Heart left ventricle (tissue), 16 donors: ENCODE measurements around the gene XIRP2. TPM values are rescaled to one million over a fixed set of nuclear protein-coding genes. Genes with fewer than 3 reads are reported as not detected.
A peak's percentile ranks its signal among the peaks of the same experiment; 100 is the strongest.
"Not testable (repeated sequence)": the region's sequence is repeated elsewhere in the genome, so short reads cannot be mapped to it uniquely, and the experiment has no call there.

ENCODE experiments used
- ATAC-seq, 4 donors: fragments of 200-7000 bp; cut with Tn5 transposase; one replicate each; pipeline ENCODE4 v1.9.1; 2020 to 2022; ENCODE audit warnings: moderate library complexity in 4 of 4, mild to moderate bottlenecking in 3 of 4, moderate number of reproducible peaks in 1 of 4
- DNase-seq, 5 donors: peaks; one replicate each; pipeline ENCODE4 v3.0.0-alpha.2; 2020
- H3K27ac ChIP-seq, 12 donors: fragments of 200-600 bp; sonication (generic) in 4 of 12; one replicate each; pipeline versions ENCODE4 v1.5.0 to v1.8.0; 2016 to 2022; ENCODE audit warnings: mild to moderate bottlenecking in 2 of 12
- H3K27me3 ChIP-seq, 9 donors: fragments of 200-600 bp; sonication (generic) in 2 of 9; one replicate each; pipeline versions ENCODE4 v1.5.1 to v1.8.0; 2016 to 2022; ENCODE audit warnings: mild to moderate bottlenecking in 3 of 9
- H3K36me3 ChIP-seq, 9 donors: fragments of 200-600 bp; sonication (generic) in 2 of 9; one replicate each; pipeline versions ENCODE4 v1.5.0 to v1.8.0; 2018 to 2022; ENCODE audit warnings: mild to moderate bottlenecking in 2 of 9
- H3K4me1 ChIP-seq, 12 donors: fragments of 200-600 bp; sonication (generic) in 4 of 12; one replicate each; pipeline versions ENCODE4 v1.5.0 to v1.8.0; 2016 to 2022; ENCODE audit warnings: mild to moderate bottlenecking in 3 of 12
- H3K4me3 ChIP-seq, 12 donors: fragments of 200-600 bp; sonication (generic) in 4 of 12; one replicate each; pipeline versions ENCODE4 v1.5.0 to v1.8.0; 2017 to 2022; ENCODE audit warnings: mild to moderate bottlenecking in 9 of 12, moderate library complexity in 4 of 12
- H3K9me3 ChIP-seq, 12 donors: fragments of 200-600 bp; sonication (generic) in 4 of 12; one replicate each; pipeline versions ENCODE4 v1.5.0 to v1.8.0; 2016 to 2022; ENCODE audit warnings: mild to moderate bottlenecking in 1 of 12
- POLR2A ChIP-seq, 2 donors: fragments of 450-650 bp; IDR thresholded peaks; one replicate each; pipeline ENCODE4 v1.6.1; 2017; ENCODE audit warnings: antibody characterized with exemption in 2 of 2, mild to moderate bottlenecking in 2 of 2, moderate library complexity in 2 of 2
- WGBS, 4 donors: extraction: QIAGEN DNeasy Blood & Tissue Kit in 2 of 4; methylation state at CpG; one replicate each; pipeline versions ENCODE4 v1.1.5 to v1.1.7; 2013 to 2018; 5-methylcytosine and 5-hydroxymethylcytosine counted together
- intact Hi-C, 10 donors: fragments of 100-400 bp; cut with DNase I; formaldehyde crosslinking; loops; one replicate each; pipeline versions ENCODE4 v1.11.1 to v1.14.2; 2022
- polyA plus RNA-seq, 2 donors: library from polyadenylated mRNA; stranded (reverse); fragments of 200-250 nt; gene quantifications; one replicate each; pipeline ENCODE4 v1.2.3, GENCODE V29; 2013
- total RNA-seq, 9 donors: library from RNA; depleted of rRNA in 2 of 9; stranded (reverse); fragments of >200 nt in 2 of 9; fragmentation: NEBNext Ultra II Directional in 3 of 9; extraction: Animal tissue kit (Norgen Biotek cat#: 25700) in 3 of 9; gene quantifications; one replicate each; pipeline versions ENCODE4 v1.1.0 to v1.2.4, GENCODE V29; 2016 to 2023
- TF ChIP-seq, protein P1 (sequence below), 12 donors: fragments of 200-600 bp; sonication (generic) in 4 of 12; IDR thresholded peaks; one replicate each; pipeline versions ENCODE4 v1.5.0 to v1.8.0; 2018 to 2022; ENCODE audit warnings: antibody characterized with exemption in 12 of 12, mild to moderate bottlenecking in 5 of 12
- donor health status: ischemic (EF 13 %, LVEDD 7.1; RV severe dilation, severe dysfunction).
- donor health status: healthy with polysubstance abuse.
- donor health status: DM: no; HTN: yes; CAD: no.
- donor health status: DM: no; HTN: no; CAD: no.
- donor health status: ischemic (EF 25% LVEDD 6.9; RV normal size, moderate dysfunction).
- donor health status: ischemic (EF 25% LVEDD 5.7; RV mildly dilated, moderate dysfunction).
- donor health status: healthy.
- donor health status: DM: yes; HTN: yes; CAD: no.
- donor health status: ischemic (EF 35%, LVEDD 5.7; RV mildly dilated, moderate dysfunction).
- donor health status: nonischemic (EF 11% LVEDD 7.7; RV severe dilation, severe dysfunction).
- donor health status: DM: yes; HTN: yes; CAD: no.
- donor health status: PGD.
- donor health status: ischemic (EF 29% LVEDD 5.4; RV normal size, mild dysfunction).
- donor health status: nonischemic (EF 23%, LVEDD 6.1; RV moderate dilation, normal function).

Gene XIRP2
- total and polyA plus RNA-seq, 11 donors, result 227 to 2,395 (median 626) TPM

DNA sequence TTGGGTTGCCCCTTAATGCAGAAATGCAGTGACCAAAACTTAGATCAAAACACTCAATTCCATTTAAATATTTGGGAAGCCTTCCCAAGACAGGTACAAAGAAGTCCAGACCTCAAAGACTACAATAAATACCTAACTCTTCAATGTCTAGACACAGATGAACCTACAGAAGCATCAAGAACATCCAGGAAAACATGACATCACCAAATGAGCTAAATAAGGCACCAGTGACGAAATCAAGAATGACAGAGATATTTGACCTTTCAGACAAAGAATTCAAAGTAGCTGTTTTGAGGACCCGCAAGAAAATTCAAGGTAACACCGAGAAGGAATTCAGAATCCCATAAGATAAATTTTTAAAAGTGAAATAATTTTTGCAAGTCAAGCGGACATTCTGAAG, 140.2 kb downstream of the XIRP2 start:
- H3K4me1 ChIP-seq, result no peaks in the 10 kb centered on the region
- intact Hi-C loops, result no loop called here
- ATAC-seq, result no peak
- 80 to 86% (median 84%) methylated on average over 4 of the region's 4 CpGs for WGBS, 4 donors
- H3K36me3 ChIP-seq, result no peaks in the 10 kb centered on the region
- H3K4me3 ChIP-seq, result no peak overlapping the region
- no peak for TF ChIP-seq POLR2A (IDR thresholded peaks at IDR 0.05)
- TF ChIP-seq, protein P1, sequence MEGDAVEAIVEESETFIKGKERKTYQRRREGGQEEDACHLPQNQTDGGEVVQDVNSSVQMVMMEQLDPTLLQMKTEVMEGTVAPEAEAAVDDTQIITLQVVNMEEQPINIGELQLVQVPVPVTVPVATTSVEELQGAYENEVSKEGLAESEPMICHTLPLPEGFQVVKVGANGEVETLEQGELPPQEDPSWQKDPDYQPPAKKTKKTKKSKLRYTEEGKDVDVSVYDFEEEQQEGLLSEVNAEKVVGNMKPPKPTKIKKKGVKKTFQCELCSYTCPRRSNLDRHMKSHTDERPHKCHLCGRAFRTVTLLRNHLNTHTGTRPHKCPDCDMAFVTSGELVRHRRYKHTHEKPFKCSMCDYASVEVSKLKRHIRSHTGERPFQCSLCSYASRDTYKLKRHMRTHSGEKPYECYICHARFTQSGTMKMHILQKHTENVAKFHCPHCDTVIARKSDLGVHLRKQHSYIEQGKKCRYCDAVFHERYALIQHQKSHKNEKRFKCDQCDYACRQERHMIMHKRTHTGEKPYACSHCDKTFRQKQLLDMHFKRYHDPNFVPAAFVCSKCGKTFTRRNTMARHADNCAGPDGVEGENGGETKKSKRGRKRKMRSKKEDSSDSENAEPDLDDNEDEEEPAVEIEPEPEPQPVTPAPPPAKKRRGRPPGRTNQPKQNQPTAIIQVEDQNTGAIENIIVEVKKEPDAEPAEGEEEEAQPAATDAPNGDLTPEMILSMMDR (IDR thresholded peaks at IDR 0.05), result no peak
- no peak overlapping the region for H3K27ac ChIP-seq
- peaks cover 0 to 50% (median 9%) of the 10 kb centered on the region in 12 donors for H3K9me3 ChIP-seq
- no peaks in the 10 kb centered on the region for H3K27me3 ChIP-seq
- no peak for DNase-seq

DNA sequence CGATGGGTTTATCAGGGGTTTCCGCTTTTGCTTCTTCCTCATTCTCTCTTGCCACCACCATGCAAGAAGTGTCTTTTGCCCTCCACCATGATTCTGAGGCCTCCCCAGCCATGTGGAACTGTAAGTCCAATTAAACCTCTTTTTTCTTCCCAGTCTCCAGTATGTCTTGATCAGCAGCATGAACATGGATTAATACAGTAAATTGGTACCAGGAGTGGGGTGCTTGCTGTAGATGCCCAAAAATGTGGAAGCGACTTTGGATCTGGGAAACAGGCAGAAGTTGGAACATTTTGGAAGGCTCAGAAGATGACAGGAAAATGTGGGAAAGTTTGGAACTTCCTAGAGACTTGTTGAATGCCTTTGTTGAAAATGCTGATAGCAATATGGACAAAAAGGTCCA, 146.7 kb downstream of the XIRP2 start:
- H3K27me3 ChIP-seq, H3K36me3 ChIP-seq, H3K27ac ChIP-seq, DNase-seq, ATAC-seq, H3K4me1 ChIP-seq, intact Hi-C loops, H3K4me3 ChIP-seq: not testable (repeated sequence)
- 90 to 93% (median 92%) methylated on average over 3 of the region's 3 CpGs for WGBS, 4 donors
- H3K9me3 ChIP-seq, result peaks cover 0 to 58% (median 19%) of the 10 kb centered on the region in 12 donors

DNA sequence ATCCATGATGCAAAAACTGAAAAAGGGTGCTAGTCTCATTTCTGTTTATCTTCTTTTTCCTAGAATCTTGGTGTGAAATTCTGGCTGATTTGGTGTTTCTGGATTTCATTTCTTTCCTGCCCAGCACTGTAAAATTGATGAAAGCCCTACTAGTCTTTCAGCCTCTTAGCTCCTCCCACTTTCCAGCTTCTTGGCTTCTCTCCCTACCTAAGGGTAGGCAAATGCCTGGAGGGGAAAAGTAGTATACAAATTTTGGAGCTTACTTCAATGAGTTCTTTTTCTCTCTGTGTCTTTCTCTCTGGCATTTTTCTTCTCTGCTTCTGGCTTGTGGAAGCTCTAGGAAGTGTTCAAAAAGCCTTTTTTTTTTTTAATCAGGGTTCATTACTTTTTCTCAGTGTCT, 160.5 kb downstream of the XIRP2 start:
- H3K9me3 ChIP-seq, result no peaks in the 10 kb centered on the region
- ATAC-seq, result no peak
- H3K4me3 ChIP-seq, result no peak overlapping the region
- no peak for DNase-seq
- no peaks in the 10 kb centered on the region for H3K27me3 ChIP-seq
- TF ChIP-seq, protein P1 (IDR thresholded peaks at IDR 0.05), result no peak
- no peak for TF ChIP-seq POLR2A (IDR thresholded peaks at IDR 0.05)
- H3K4me1 ChIP-seq, result no peaks in the 10 kb centered on the region
- H3K36me3 ChIP-seq, result no peaks in the 10 kb centered on the region
- intact Hi-C loops, result no loop called here
- no peak overlapping the region for H3K27ac ChIP-seq

DNA sequence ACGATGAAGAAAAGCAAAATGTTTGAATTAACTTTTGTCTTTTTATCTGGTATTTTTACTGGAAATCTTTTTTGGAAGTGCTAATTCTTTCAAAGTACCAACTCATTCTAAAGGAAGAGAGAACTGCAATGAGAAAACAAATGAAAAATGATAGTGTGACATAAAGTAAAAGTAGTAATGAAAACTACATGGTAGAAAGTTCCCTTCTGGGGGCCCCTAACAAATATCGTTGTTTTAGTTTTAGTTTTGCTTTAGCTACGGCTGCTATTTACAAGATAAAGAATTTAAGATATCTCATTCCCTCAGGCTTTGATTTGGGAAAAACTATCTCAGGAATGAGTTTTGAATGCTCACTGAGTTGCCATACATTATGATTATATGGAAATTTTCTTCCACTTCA, 161.4 kb downstream of the XIRP2 start:
- H3K36me3 ChIP-seq, result no peaks in the 10 kb centered on the region
- peak overlapping the region in 1 of 12 donors; percentile 17 for H3K4me3 ChIP-seq
- H3K27me3 ChIP-seq, result no peaks in the 10 kb centered on the region
- no peak for DNase-seq
- 50 to 65% (median 59%) methylated on average over 3 of the region's 3 CpGs for WGBS, 4 donors
- intact Hi-C loops, result no loop called here
- H3K27ac ChIP-seq, result no peak overlapping the region
- H3K9me3 ChIP-seq, result no peaks in the 10 kb centered on the region
- ATAC-seq, result no peak
- H3K4me1 ChIP-seq, result no peaks in the 10 kb centered on the region
- TF ChIP-seq POLR2A (IDR thresholded peaks at IDR 0.05), result no peak
- TF ChIP-seq, protein P1 (IDR thresholded peaks at IDR 0.05), result no peak

DNA sequence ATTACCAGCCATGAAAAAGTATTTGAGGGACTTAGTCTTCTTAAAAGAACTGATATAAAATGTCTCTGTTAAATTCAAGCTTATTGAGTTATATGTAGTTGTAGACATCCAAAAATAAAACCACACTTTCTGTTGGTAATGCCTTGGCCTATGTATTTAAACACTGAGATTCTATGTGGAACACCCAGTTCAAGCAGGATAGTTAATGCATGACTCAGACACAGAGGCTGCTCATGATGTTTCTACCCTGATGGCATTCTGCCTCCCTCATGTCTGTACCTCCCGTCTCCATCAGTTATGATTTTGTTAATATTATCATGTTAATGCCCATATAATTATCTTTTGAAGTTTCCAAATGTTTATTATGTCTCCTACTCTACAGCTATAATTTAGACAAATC, 164.5 kb downstream of the XIRP2 start:
- intact Hi-C loops, result no loop called here
- Histone ChIP-seq H3K4me3 (no peak overlapping the region), H3K4me1 (no peaks in the 10 kb centered on the region), H3K27me3 (no peaks in the 10 kb centered on the region), H3K27ac (no peak overlapping the region), H3K36me3 (no peaks in the 10 kb centered on the region), H3K9me3 (no peaks in the 10 kb centered on the region)
- 60 to 80% (median 76%) methylated on average over 1 of the region's 1 CpG for WGBS, 4 donors
- DNase-seq (no peak), ATAC-seq (no peak)
- TF ChIP-seq POLR2A (IDR thresholded peaks at IDR 0.05), result no peak
- TF ChIP-seq, protein P1 (IDR thresholded peaks at IDR 0.05), result no peak
